MM.1S (cell line): ENCODE measurements around the gene CILP2.

Experiments used
- DNase-seq: peaks from one replicate; pipeline ENCODE4 v3.0.0-alpha.2; 2015
- H2AFZ ChIP-seq: fragments of 300-600 bp; sonication (generic); 2 replicates; pipeline ENCODE4 v1.6.0; 2016; ENCODE audit warnings: antibody characterized with exemption, low read length
- H3F3A ChIP-seq: fragments of 300-600 bp; sonication (generic); 2 replicates; pipeline ENCODE4 v1.6.1; 2016; ENCODE audit warnings: mild to moderate bottlenecking, antibody characterized with exemption, low read length, moderate library complexity, mixed read lengths; ENCODE audit not compliant: insufficient read depth
- H3K27ac ChIP-seq: fragments of 300-600 bp; sonication (generic); 2 replicates; pipeline ENCODE4 v1.5.1; 2016; ENCODE audit warnings: mild to moderate bottlenecking, low read length
- H3K27me3 ChIP-seq: fragments of 300-600 bp; sonication (generic); replicated peaks from 2 replicates; pipeline ENCODE4 v1.6.0; 2016; ENCODE audit warnings: low read length; ENCODE audit not compliant: insufficient read depth
- H3K36me3 ChIP-seq: fragments of 300-600 bp; sonication (generic); replicated peaks from 2 replicates; pipeline ENCODE4 v1.6.1; 2016; ENCODE audit warnings: mild to moderate bottlenecking, low read length, mixed read lengths; ENCODE audit not compliant: insufficient read depth
- H3K4me1 ChIP-seq: fragments of 300-600 bp; sonication (generic); 2 replicates; pipeline ENCODE4 v1.6.1; 2016; ENCODE audit warnings: low read length, mixed read lengths
- H3K4me2 ChIP-seq: fragments of 300-600 bp; sonication (generic); 2 replicates; pipeline ENCODE4 v1.6.0; 2016; ENCODE audit warnings: low read depth, low read length
- H3K4me3 ChIP-seq: fragments of 300-600 bp; sonication (generic); 2 replicates; pipeline ENCODE4 v1.5.1; 2016; ENCODE audit warnings: low read length, mixed read lengths
- H3K79me2 ChIP-seq: fragments of 300-600 bp; sonication (generic); 2 replicates; pipeline ENCODE4 v1.6.1; 2016; ENCODE audit warnings: mixed run types, low read length, mixed read lengths
- H3K9ac ChIP-seq: fragments of 300-600 bp; sonication (generic); 2 replicates; pipeline ENCODE4 v1.6.1; 2016; ENCODE audit warnings: low read length, mixed read lengths
- H3K9me2 ChIP-seq: fragments of 300-600 bp; sonication (generic); replicated peaks from 2 replicates; pipeline ENCODE4 v1.6.1; 2016; ENCODE audit warnings: mild to moderate bottlenecking, low read length, mixed read lengths; ENCODE audit not compliant: insufficient read depth
- H3K9me3 ChIP-seq: fragments of 300-600 bp; sonication (generic); replicated peaks from 2 replicates; pipeline ENCODE4 v1.6.1; 2016; ENCODE audit warnings: mild to moderate bottlenecking, low read length, mixed read lengths; ENCODE audit not compliant: insufficient read depth
- H4K20me1 ChIP-seq: fragments of 300-600 bp; sonication (generic); 2 replicates; pipeline ENCODE4 v1.6.1; 2016; ENCODE audit warnings: mild to moderate bottlenecking, low read length, moderate library complexity, mixed read lengths; ENCODE audit not compliant: insufficient read depth
- CTCF ChIP-seq: fragments of 300-600 bp; sonication (generic); IDR thresholded peaks from 2 replicates; pipeline ENCODE4 v1.5.1; 2016; ENCODE audit warnings: antibody characterized with exemption, low read length, mixed read lengths
- EZH2 ChIP-seq: fragments of 300-600 bp; sonication (generic); optimal IDR thresholded peaks from 2 replicates; pipeline ENCODE3; 2017; ENCODE audit warnings: low read depth, mild to moderate bottlenecking, antibody characterized with exemption, low read length, mixed read lengths
- EZH2phosphoT487 ChIP-seq: fragments of 300-600 bp; sonication (generic); IDR thresholded peaks from 2 replicates; pipeline ENCODE4 v1.6.1; 2018; ENCODE audit warnings: antibody characterized with exemption, low read length

The CILP2 gene

GRCh38 chr19:19493841-19494546 lies 44.1 kb upstream of the CILP2 start:
- no peak overlapping the region for H3K4me2 ChIP-seq
- no peaks in the 10 kb centered on the region for H3K36me3 ChIP-seq
- no peaks in the 10 kb centered on the region for H3K9me3 ChIP-seq
- no peak for TF ChIP-seq EZH2phosphoT487
- TF ChIP-seq CTCF = no peak
- TF ChIP-seq EZH2 = no peak
- no peaks in the 10 kb centered on the region for H3K9me2 ChIP-seq
- DNase-seq = no peak
- no peaks in the 10 kb centered on the region for H4K20me1 ChIP-seq
- H3K4me1 ChIP-seq = peaks cover 6% of the 10 kb centered on the region; the same call in 1 of the 2 replicates
- peaks cover 27% of the 10 kb centered on the region for H3K79me2 ChIP-seq
- no peaks in the 10 kb centered on the region for H3K27me3 ChIP-seq
- no peak overlapping the region for H3K9ac ChIP-seq
- peaks cover 5% of the 10 kb centered on the region; the same call in 1 of the 2 replicates for H3F3A ChIP-seq
- H2AFZ ChIP-seq = no peak overlapping the region
- no peak overlapping the region for H3K27ac ChIP-seq
- no peak overlapping the region for H3K4me3 ChIP-seq

GRCh38 chr19:19495614-19496603 lies 42.2 kb upstream of the CILP2 start:
- Histone ChIP-seq H3K79me2 (peaks cover 20% of the 10 kb centered on the region), H4K20me1 (no peaks in the 10 kb centered on the region), H2AFZ (no peak overlapping the region), H3K9me3 (no peaks in the 10 kb centered on the region), H3K27me3 (no peaks in the 10 kb centered on the region), H3K9ac (no peak overlapping the region), H3K4me2 (no peak overlapping the region), H3K4me1 (no peaks in the 10 kb centered on the region), H3K9me2 (no peaks in the 10 kb centered on the region), H3K4me3 (no peak overlapping the region), H3K36me3 (no peaks in the 10 kb centered on the region), H3F3A (no peaks in the 10 kb centered on the region), H3K27ac (no peak overlapping the region)
- TF ChIP-seq EZH2 = no peak
- no peak for TF ChIP-seq CTCF
- DNase-seq = no peak

- no peak for TF ChIP-seq EZH2phosphoT487
- TF ChIP-seq EZH2 = no peak
- no peak for TF ChIP-seq CTCF
- no peaks in the 10 kb centered on the region for H3F3A ChIP-seq
Measured at GRCh38 chr19:19498255-19498991, 39.6 kb upstream of the CILP2 start.

More at GRCh38 chr19:19498255-19498991, 39.6 kb upstream of the CILP2 start:
- Histone ChIP-seq H3K9me3 (no peaks in the 10 kb centered on the region), H3K79me2 (peaks cover 5% of the 10 kb centered on the region; the same call in 1 of the 2 replicates), H3K27me3 (no peaks in the 10 kb centered on the region), H3K9me2 (no peaks in the 10 kb centered on the region), H3K4me2 (no peak overlapping the region), H2AFZ (no peak overlapping the region), H3K4me1 (no peaks in the 10 kb centered on the region), H3K36me3 (no peaks in the 10 kb centered on the region), H3K27ac (no peak overlapping the region), H3K9ac (no peak overlapping the region), H4K20me1 (no peaks in the 10 kb centered on the region), H3K4me3 (no peak overlapping the region)
- DNase-seq = no peak
